K562 (cell line): ENCODE results near the gene BRICD5. TPM values are rescaled to one million over a fixed set of nuclear protein-coding genes. Genes with fewer than 3 reads are reported as not detected.

Source experiments
- ATAC-seq: fragments of 200-7000 bp; cut with Tn5 transposase; 3 replicates; pipeline ENCODE4 v1.9.1; 2020; ENCODE audit warnings: moderate library complexity
- BruUV-seq: library from RNA; stranded (reverse); fragments of 400-500 nt; replicated peaks from 2 replicates; lab custom pipeline; 2021; lab: Mats Ljungman, UMichigan
- CTCF ChIA-PET: fragments of 300-600 bp; formaldehyde crosslinking; extraction: SDS; loops from one replicate; lab custom pipeline; 2021; ENCODE audit warnings: low intra/inter-chr PET ratio; lab: Yijun Ruan, JAX
- POLR2A ChIA-PET: fragments of 300-600, 350-650 bp; sonication (Branson Sonifier 250); formaldehyde crosslinking; extraction: SDS; loops from one replicate; lab custom pipeline; 2021; ENCODE audit warnings: antibody characterized with exemption, inconsistent platforms; lab: Yijun Ruan, JAX
- DNase-seq, 4 experiments: peaks; one replicate each; pipeline versions ENCODE4 v3.0.0 to v3.0.0-alpha.2; 2011 to 2018; ENCODE audit warnings: low spot score in 3 of 4, mixed read lengths in 3 of 4; ENCODE audit errors: extremely low read depth in 1 of 4
- FAIRE-seq: peaks from 2 replicates; lab custom pipeline; 2011; peaks lifted over from hg19 to GRCh38; lab: Jason Lieb, UNC
- H2AFZ ChIP-seq: 2 replicates; pipeline ENCODE4 v1.6.0; 2011; ENCODE audit warnings: low read depth, low read length, control low read depth, inconsistent platforms
- H3K27ac ChIP-seq: fragments of 200-600 bp; 3 replicates; pipeline ENCODE4 v1.8.0; 2011; ENCODE audit warnings: low read depth, mild to moderate bottlenecking, control low read depth, inconsistent platforms, low read length, moderate library complexity, mixed read lengths; ENCODE audit errors: extremely low read depth
- H3K27me3 ChIP-seq, 2 experiments: fragments of 300-600 bp in 1 of 2; 2 replicates in 1 of 2; 3 replicates in 1 of 2; pipeline versions ENCODE4 v1.6.0 to v1.8.0; 2011; ENCODE audit warnings: inconsistent platforms in 2 of 2, low read length in 2 of 2, mild to moderate bottlenecking in 1 of 2, mixed read lengths in 1 of 2, moderate library complexity in 1 of 2; ENCODE audit not compliant: control insufficient read depth in 2 of 2, insufficient read depth in 2 of 2
- H3K36me3 ChIP-seq: fragments of 300-600 bp; 3 replicates; pipeline ENCODE4 v1.8.0; 2011; ENCODE audit warnings: mild to moderate bottlenecking, low read length, inconsistent platforms; ENCODE audit not compliant: control insufficient read depth, insufficient read depth
- H3K4me1 ChIP-seq, 2 experiments: fragments of 200-600 bp in 1 of 2; replicated peaks in 1 of 2; 2 replicates in 1 of 2; 3 replicates in 1 of 2; pipeline versions ENCODE4 v1.5.1 to v1.8.0; 2011; ENCODE audit warnings: inconsistent platforms in 2 of 2, low read length in 2 of 2, mild to moderate bottlenecking in 1 of 2, mixed read lengths in 1 of 2, moderate library complexity in 1 of 2; ENCODE audit not compliant: control insufficient read depth in 2 of 2, insufficient read depth in 2 of 2
- H3K4me2 ChIP-seq: 2 replicates; pipeline ENCODE4 v1.6.1; 2011; ENCODE audit warnings: low read length, control low read depth, inconsistent platforms, mixed read lengths; ENCODE audit not compliant: insufficient read depth
- H3K4me3 ChIP-seq: fragments of 200-600 bp; sonication (generic), shearing (Covaris generic); 2 replicates; pipeline ENCODE4 v1.5.1; 2016; ENCODE audit warnings: control low read depth, inconsistent platforms
- H3K79me2 ChIP-seq: fragments of 200-600 bp; 3 replicates; pipeline ENCODE4 v1.8.0; 2011; ENCODE audit warnings: low read length, inconsistent platforms; ENCODE audit not compliant: control insufficient read depth, insufficient read depth
- H3K9ac ChIP-seq, 2 experiments: 2 replicates each; pipeline versions ENCODE4 v1.6.0 to v1.6.1; 2011; ENCODE audit warnings: low read depth in 2 of 2, low read length in 2 of 2, control low read depth in 1 of 2, inconsistent platforms in 1 of 2, mild to moderate bottlenecking in 1 of 2, mixed read lengths in 1 of 2; ENCODE audit not compliant: insufficient read depth in 1 of 2
- H3K9me1 ChIP-seq: one replicate; pipeline ENCODE4 v1.6.0; 2011; ENCODE audit warnings: inconsistent platforms, mild to moderate bottlenecking, low read length, moderate library complexity; ENCODE audit not compliant: control insufficient read depth, insufficient read depth
- H3K9me3 ChIP-seq: replicated peaks from 2 replicates; pipeline ENCODE4 v1.5.1; 2011; ENCODE audit warnings: low read depth, low read length, inconsistent platforms; ENCODE audit not compliant: control insufficient read depth, insufficient read depth
- H4K20me1 ChIP-seq: replicated peaks from 2 replicates; pipeline ENCODE4 v1.6.1; 2011; ENCODE audit warnings: low read length, inconsistent platforms, mixed read lengths; ENCODE audit not compliant: control insufficient read depth, insufficient read depth
- BRF2 ChIP-seq: IDR thresholded peaks from 3 replicates; pipeline ENCODE4 v1.6.1; 2011; ENCODE audit warnings: borderline replicate concordance, mild to moderate bottlenecking; ENCODE audit not compliant: insufficient read length, insufficient read depth
- ZBTB33 ChIP-seq: sonication (generic); formaldehyde crosslinking; IDR thresholded peaks from 2 replicates; pipeline ENCODE4 v1.8.1; 2023; ENCODE audit warnings: mild to moderate bottlenecking, missing genetic modification reagents
- WGBS: fragments of 100-300 bp; shearing (Covaris generic); methylation state at CpG from one replicate; pipeline ENCODE4 v1.1.6; 2016; ENCODE audit warnings: low coverage, mixed read lengths; ENCODE audit not compliant: insufficient coverage; ENCODE audit errors: missing lambda C conversion rate; 5-methylcytosine and 5-hydroxymethylcytosine counted together
- in situ Hi-C: fragments of 300-500 bp; cut with MboI; formaldehyde crosslinking; loops from 4 replicates; pipeline ENCODE4 v1.15.0; 2018; ENCODE audit warnings: inconsistent platforms, mixed read lengths
- intact Hi-C: fragments of 100-400 bp; cut with micrococcal nuclease; formaldehyde crosslinking; loops from 2 replicates; pipeline ENCODE4 v1.14.2; 2022
- polyA plus RNA-seq, 8 experiments: library from polyadenylated mRNA; depleted of rRNA in 4 of 8; stranded (reverse) in 5 of 8; unstranded in 3 of 8; fragments of >200 nt; fragmentation: Nextera tagmentation in 2 of 8; fragmentation: Illumina TruSeq in 1 of 8; extraction: Ambion mirVana in 2 of 8; extraction: Trizol in 1 of 8; gene quantifications; 2 replicates each; pipeline versions ENCODE4 v1.2.1 to v1.2.3, GENCODE V29; 2011 to 2014; ENCODE audit warnings: inconsistent platforms in 1 of 8, missing spikeins in 1 of 8
- total RNA-seq, 7 experiments: library from RNA; depleted of rRNA in 6 of 7; stranded (reverse); fragments of >200 nt in 6 of 7; fragmentation: Illumina TruSeq in 2 of 7; extraction: Trizol in 2 of 7; gene quantifications; 2 replicates each; pipeline versions ENCODE4 v1.2.1 to v1.2.3, GENCODE V29; 2011 to 2021; ENCODE audit warnings: low replicate concordance in 1 of 7

Gene BRICD5
- total and polyA plus RNA-seq, 9 of the 15 experiments (the other 6 are each of a cell fraction or from before 2014, with no cell fraction given), result 0.24 to 15.1 (median 2.4) TPM; not detected in 1

GRCh38 chr16:2180461-2180860, 30.2 kb downstream of the BRICD5 start:
- no peak overlapping the region for H2AFZ ChIP-seq
- ATAC-seq (no peak), DNase-seq (no peak), FAIRE-seq (no peak)
- in situ Hi-C loops (no loop called here), intact Hi-C loops (no loop called here)
- H3K9me3 ChIP-seq, result no peaks in the 10 kb centered on the region
- CTCF ChIA-PET, result no interaction called here
- peaks cover 21% of the 10 kb centered on the region; the same call in 1 of the 3 replicates for H3K36me3 ChIP-seq
- 93% methylated on average over 16 of the region's 43 CpGs for WGBS
- H3K27ac ChIP-seq, result no peak overlapping the region
- no TSS peak for BruUV-seq
- TF ChIP-seq BRF2 (no peak), ZBTB33 (CRISPR knock-in tag) (0 out of 2 replicates have a peak, but pooled peaks have one; percentile 9)
- POLR2A ChIA-PET, result interaction anchor here (0.8 to 1.4 kb wide), 3 partner anchors 14 to 28 kb away, joined by 3 read pairs; partner anchors contain the start of gene TRAF7
- no peak overlapping the region for H3K9ac ChIP-seq
- H3K79me2 ChIP-seq, result no peaks in the 10 kb centered on the region
- no peaks in the 10 kb centered on the region for H3K27me3 ChIP-seq
- no peaks in the 10 kb centered on the region; the same call in 1 of the 2 replicates for H4K20me1 ChIP-seq
- peaks cover 2 to 91% of the 10 kb centered on the region in 2 experiments; a peak in 3 of 5 replicates for H3K4me1 ChIP-seq
- H3K9me1 ChIP-seq, result no peaks in the 10 kb centered on the region
- H3K4me2 ChIP-seq, result no peak overlapping the region
- H3K4me3 ChIP-seq, result no peak overlapping the region
